ENCODE measurements around the gene ISLR2. TPM values are rescaled to one million over a fixed set of nuclear protein-coding genes. Genes with fewer than 3 reads are reported as not detected.

ISLR2 gene
- polyA plus RNA-seq, 1 donor (not counting 4 experiments of a cell fraction or from before 2014, with no cell fraction given): not detected

DNA sequence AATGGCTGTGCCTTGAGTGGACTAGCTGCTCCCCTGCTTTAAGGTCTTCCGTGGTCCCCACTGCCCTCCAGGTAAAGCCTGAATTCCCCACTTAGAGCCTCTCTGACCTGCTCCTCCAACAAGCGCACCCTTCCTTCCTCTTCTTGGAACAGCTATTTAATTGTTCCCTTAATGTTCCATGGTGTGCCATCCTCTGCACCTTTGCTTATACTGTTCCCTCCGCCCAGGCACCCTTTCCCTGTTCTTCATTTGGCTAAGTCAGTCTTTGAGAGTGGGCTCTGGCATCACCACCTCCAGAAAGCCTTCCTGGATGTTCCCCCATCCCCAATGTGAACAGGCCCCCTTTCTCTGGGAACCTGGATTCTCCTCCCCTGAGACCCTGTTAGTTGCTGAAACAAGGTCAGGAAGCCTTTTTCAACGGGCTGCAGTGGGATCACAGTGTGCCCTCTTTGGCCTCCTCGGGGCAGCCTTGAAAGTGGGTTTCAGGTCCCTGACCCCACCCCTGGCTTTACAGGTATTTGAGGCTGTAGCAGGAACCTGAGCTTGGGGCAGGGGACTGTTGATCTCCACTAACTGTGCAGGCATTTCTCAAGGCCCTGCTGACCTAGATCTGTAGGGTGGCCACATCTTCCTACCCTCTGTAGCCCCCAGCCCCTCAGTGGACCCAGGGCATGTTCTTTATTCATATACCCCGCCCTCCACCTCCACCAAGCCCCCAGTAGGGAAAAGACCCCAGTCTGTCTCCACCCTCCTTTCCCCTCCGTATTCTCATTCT, 48.1 kb downstream of the ISLR2 start:
- Histone ChIP-seq H3K4me2 (ENCODE audit: control insufficient read depth, extremely low read depth, insufficient read depth, low read depth, low read length) (no peak overlapping the region), H2AFZ (ENCODE audit: control insufficient read depth, low read length) (no peak overlapping the region), H3K9me3 (ENCODE audit: control insufficient read depth, low read depth, low read length) (no peaks in the 10 kb centered on the region), H3K36me3 (ENCODE audit: control insufficient read depth in 2 of 2, extremely low read depth in 1 of 2, insufficient read depth in 2 of 2, low read length in 2 of 2) (no peaks in the 10 kb centered on the region), H3K4me3 (ENCODE audit: control insufficient read depth in 2 of 3, extremely low read depth in 1 of 3, insufficient read depth in 2 of 3, low read depth in 1 of 3, low read length in 3 of 3) (no peak overlapping the region), H3K9ac (ENCODE audit: control insufficient read depth, extremely low read depth, insufficient read depth, low read length) (no peak overlapping the region), H4K20me1 (ENCODE audit: control insufficient read depth, extremely low read depth, insufficient read depth, low read length) (no peaks in the 10 kb centered on the region), H3K27me3 (ENCODE audit: control insufficient read depth, extremely low read depth, insufficient read depth, low read length) (peaks cover 11% of the 10 kb centered on the region), H3K79me2 (ENCODE audit: control insufficient read depth, insufficient read depth, low read length) (no peaks in the 10 kb centered on the region), H3K4me1 (ENCODE audit: control insufficient read depth, extremely low read depth, insufficient read depth, low read length) (no peaks in the 10 kb centered on the region), H3K9me1 (ENCODE audit: control insufficient read depth, extremely low read depth, insufficient read depth, low read length) (no peaks in the 10 kb centered on the region), H3K27ac (ENCODE audit: control insufficient read depth, insufficient read depth, low read length) (no peak overlapping the region)
- TF ChIP-seq, protein P1, sequence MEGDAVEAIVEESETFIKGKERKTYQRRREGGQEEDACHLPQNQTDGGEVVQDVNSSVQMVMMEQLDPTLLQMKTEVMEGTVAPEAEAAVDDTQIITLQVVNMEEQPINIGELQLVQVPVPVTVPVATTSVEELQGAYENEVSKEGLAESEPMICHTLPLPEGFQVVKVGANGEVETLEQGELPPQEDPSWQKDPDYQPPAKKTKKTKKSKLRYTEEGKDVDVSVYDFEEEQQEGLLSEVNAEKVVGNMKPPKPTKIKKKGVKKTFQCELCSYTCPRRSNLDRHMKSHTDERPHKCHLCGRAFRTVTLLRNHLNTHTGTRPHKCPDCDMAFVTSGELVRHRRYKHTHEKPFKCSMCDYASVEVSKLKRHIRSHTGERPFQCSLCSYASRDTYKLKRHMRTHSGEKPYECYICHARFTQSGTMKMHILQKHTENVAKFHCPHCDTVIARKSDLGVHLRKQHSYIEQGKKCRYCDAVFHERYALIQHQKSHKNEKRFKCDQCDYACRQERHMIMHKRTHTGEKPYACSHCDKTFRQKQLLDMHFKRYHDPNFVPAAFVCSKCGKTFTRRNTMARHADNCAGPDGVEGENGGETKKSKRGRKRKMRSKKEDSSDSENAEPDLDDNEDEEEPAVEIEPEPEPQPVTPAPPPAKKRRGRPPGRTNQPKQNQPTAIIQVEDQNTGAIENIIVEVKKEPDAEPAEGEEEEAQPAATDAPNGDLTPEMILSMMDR (optimal IDR thresholded peaks at IDR 0.05 in 1 of 3, IDR thresholded peaks at IDR 0.05 in 1 of 3, conservative IDR thresholded peaks at IDR 0.05 in 1 of 3; ENCODE audit: extremely low read depth in 1 of 3, insufficient read depth in 2 of 3, low read length in 3 of 3): no peak
- TF ChIP-seq EZH2 (IDR thresholded peaks at IDR 0.05; ENCODE audit: low read length): no peak
- DNase-seq (ENCODE audit: low read depth, low spot score) (no peak), FAIRE-seq (no peak)
- dilution Hi-C loops (cut with MboI; ENCODE audit: extremely low pct_ligation_motif_present, low sequenced_read_pairs): no loop called here

DNA sequence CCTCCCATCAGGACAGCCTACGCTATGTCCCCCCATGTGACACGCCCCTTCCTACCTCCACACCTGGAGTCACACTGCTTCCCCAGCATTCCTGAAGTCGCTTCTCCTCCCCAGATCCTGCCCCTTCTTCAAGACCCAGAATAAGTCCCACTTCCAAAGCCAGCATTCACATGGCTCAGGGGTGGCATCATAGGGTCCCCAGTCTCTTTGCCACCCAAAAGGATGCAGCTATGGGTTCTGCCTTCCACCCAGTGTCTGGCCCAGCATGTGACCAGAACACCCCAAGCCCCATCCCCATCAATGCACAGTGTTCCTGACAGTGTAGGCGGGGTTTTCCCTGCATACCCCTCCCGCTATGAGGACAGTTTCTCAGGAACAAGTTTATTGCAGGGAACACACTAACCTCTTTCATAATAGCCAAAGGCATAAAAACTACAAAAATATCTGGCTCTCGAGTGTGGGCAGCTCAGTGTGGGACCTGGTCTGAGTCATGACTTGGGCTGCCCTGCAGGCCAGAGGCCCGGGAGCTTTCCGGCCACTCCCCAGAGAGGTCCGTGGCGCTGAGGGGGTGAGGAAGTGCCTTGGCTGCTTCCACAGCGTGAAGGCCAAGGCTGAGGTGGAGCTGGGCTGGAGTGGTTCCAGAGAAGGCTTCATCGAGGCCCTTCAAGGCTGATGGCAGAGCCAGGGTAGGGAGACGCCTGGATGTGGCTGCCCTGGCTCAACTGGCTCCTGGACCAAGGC, 48.9 kb downstream of the ISLR2 start:
- H3K4me3 ChIP-seq (ENCODE audit: control insufficient read depth in 2 of 3, extremely low read depth in 1 of 3, insufficient read depth in 2 of 3, low read depth in 1 of 3, low read length in 3 of 3): no peak overlapping the region
- DNase-seq (ENCODE audit: low read depth, low spot score): no peak
- TF ChIP-seq EZH2 (IDR thresholded peaks at IDR 0.05; ENCODE audit: low read length): no peak
- TF ChIP-seq, protein P1 (optimal IDR thresholded peaks at IDR 0.05 in 1 of 3, IDR thresholded peaks at IDR 0.05 in 1 of 3, conservative IDR thresholded peaks at IDR 0.05 in 1 of 3; ENCODE audit: extremely low read depth in 1 of 3, insufficient read depth in 2 of 3, low read length in 3 of 3): no peak
- dilution Hi-C loops (cut with MboI; ENCODE audit: extremely low pct_ligation_motif_present, low sequenced_read_pairs): no loop called here
- no peaks in the 10 kb centered on the region for H3K9me1 ChIP-seq (ENCODE audit: control insufficient read depth, extremely low read depth, insufficient read depth, low read length)
- no peak for FAIRE-seq
- H3K4me2 ChIP-seq (ENCODE audit: control insufficient read depth, extremely low read depth, insufficient read depth, low read depth, low read length): no peak overlapping the region
- no peak overlapping the region for H3K27ac ChIP-seq (ENCODE audit: control insufficient read depth, insufficient read depth, low read length)
- H3K36me3 ChIP-seq (ENCODE audit: control insufficient read depth in 2 of 2, extremely low read depth in 1 of 2, insufficient read depth in 2 of 2, low read length in 2 of 2): no peaks in the 10 kb centered on the region
- no peaks in the 10 kb centered on the region for H3K79me2 ChIP-seq (ENCODE audit: control insufficient read depth, insufficient read depth, low read length)
- H3K4me1 ChIP-seq (ENCODE audit: control insufficient read depth, extremely low read depth, insufficient read depth, low read length): no peaks in the 10 kb centered on the region
- no peak overlapping the region for H2AFZ ChIP-seq (ENCODE audit: control insufficient read depth, low read length)
- no peak overlapping the region for H3K9ac ChIP-seq (ENCODE audit: control insufficient read depth, extremely low read depth, insufficient read depth, low read length)
- peaks cover 10% of the 10 kb centered on the region for H3K27me3 ChIP-seq (ENCODE audit: control insufficient read depth, extremely low read depth, insufficient read depth, low read length)
- no peaks in the 10 kb centered on the region for H4K20me1 ChIP-seq (ENCODE audit: control insufficient read depth, extremely low read depth, insufficient read depth, low read length)
- no peaks in the 10 kb centered on the region for H3K9me3 ChIP-seq (ENCODE audit: control insufficient read depth, low read depth, low read length)
